Psoas muscle (tissue), 8 donors: ENCODE data around the gene ADM. TPM values are rescaled to one million over a fixed set of nuclear protein-coding genes. Genes with fewer than 3 reads are reported as not detected.
"Not testable (repeated sequence)": the region's sequence is repeated elsewhere in the genome, so short reads cannot be mapped to it uniquely, and the experiment has no call there.

Experiments used
- ATAC-seq, 4 donors: fragments of 200-7000 bp; cut with Tn5 transposase; one replicate each; pipeline ENCODE4 v1.9.1; 2020; ENCODE audit warnings: moderate library complexity in 3 of 4, mild to moderate bottlenecking in 2 of 4
- DNase-seq, 2 donors: peaks; one replicate each; pipeline ENCODE4 v3.0.0-alpha.2; 2020
- H3K27ac ChIP-seq: fragments of 200-600 bp; one replicate; pipeline ENCODE4 v1.8.0; 2022
- H3K27me3 ChIP-seq, 3 donors: fragments of 200-600 bp in 1 of 3; one replicate each; pipeline versions ENCODE4 v1.6.1 to v1.8.0; 2013 to 2022; ENCODE audit warnings: low read length in 2 of 3, mild to moderate bottlenecking in 2 of 3, moderate library complexity in 1 of 3; ENCODE audit not compliant: insufficient read depth in 3 of 3
- H3K36me3 ChIP-seq, 2 donors: fragments of 200-600 bp in 1 of 2; one replicate each; pipeline versions ENCODE4 v1.6.1 to v1.8.0; 2013 to 2022; ENCODE audit warnings: low read depth in 1 of 2, mild to moderate bottlenecking in 1 of 2, moderate library complexity in 1 of 2; ENCODE audit not compliant: insufficient read depth in 1 of 2
- H3K4me1 ChIP-seq: fragments of 200-600 bp; one replicate; pipeline ENCODE4 v1.8.0; 2022
- H3K4me3 ChIP-seq: fragments of 200-600 bp; one replicate; pipeline ENCODE4 v1.8.0; 2022; ENCODE audit warnings: mild to moderate bottlenecking
- H3K9me3 ChIP-seq: fragments of 200-600 bp; one replicate; pipeline ENCODE4 v1.8.0; 2022
- WGBS, 3 donors: extraction: QIAGEN DNeasy Blood & Tissue Kit; methylation state at CpG; one replicate each; pipeline versions ENCODE4 v1.1.6 to v1.1.7; 2013; 5-methylcytosine and 5-hydroxymethylcytosine counted together
- intact Hi-C, 2 donors: fragments of 100-400 bp; cut with DNase I; formaldehyde crosslinking; loops; one replicate each; pipeline versions ENCODE4 v1.11.0 to v1.14.2; 2022
- polyA plus RNA-seq, 3 donors: library from polyadenylated mRNA; stranded (reverse); fragments of 200-250 nt; gene quantifications; one replicate each; pipeline ENCODE4 v1.2.3, GENCODE V29; 2013
- total RNA-seq, 4 donors: library from RNA; stranded (reverse); fragmentation: NEBNext Ultra II Directional in 2 of 4; extraction: Animal tissue kit (Norgen Biotek cat#: 25700) in 2 of 4; gene quantifications; one replicate each; pipeline versions ENCODE4 v1.2.1 to v1.2.4, GENCODE V29; 2021 to 2023
- TF ChIP-seq, protein P1 (sequence below): fragments of 200-600 bp; IDR thresholded peaks from one replicate; pipeline ENCODE4 v1.8.0; 2022; ENCODE audit warnings: antibody characterized with exemption
- donor health status: healthy with polysubstance abuse.
- donor health status: DM: no; HTN: no; CAD: no; lungs with moderate emphysema.
- donor health status: Bipolar disorder and iron deficiency.
- donor health status: healthy.
- donor health status: DM: yes; HTN: yes; CAD: no.
- donor health status: DM: no; HTN: no; CAD: no.
- donor health status: DM: no; HTN: no; CAD: no.
- donor health status: DM: yes; HTN: yes; CAD: no.

Gene ADM
- total and polyA plus RNA-seq, 7 donors: 11.7 to 73.3 (median 23.1) TPM

DNA sequence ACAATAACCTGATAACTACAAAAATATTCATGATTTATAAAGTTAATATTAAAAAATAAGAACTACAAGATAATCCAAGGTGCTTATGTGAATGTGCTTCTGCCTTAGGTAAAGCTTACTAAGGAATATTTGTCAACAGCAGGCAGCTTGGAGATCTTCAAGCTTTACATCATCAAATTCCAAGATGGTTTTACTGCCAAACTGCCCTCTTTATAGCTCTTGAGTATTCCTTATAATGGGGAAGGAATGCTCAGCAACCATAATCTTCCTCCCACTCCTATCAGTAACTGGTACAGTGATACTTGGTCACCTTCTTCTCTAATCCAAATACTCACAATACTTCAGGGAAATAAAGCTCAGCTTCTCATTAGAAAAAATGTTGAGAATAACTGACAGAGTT, 40.9 kb upstream of the ADM start:
- Histone ChIP-seq H3K4me3 (no peak overlapping the region), H3K27me3 (no peaks in the 10 kb centered on the region), H3K9me3 (no peaks in the 10 kb centered on the region), H3K36me3 (no peaks in the 10 kb centered on the region), H3K4me1 (no peaks in the 10 kb centered on the region), H3K27ac (no peak overlapping the region)
- TF ChIP-seq, protein P1, sequence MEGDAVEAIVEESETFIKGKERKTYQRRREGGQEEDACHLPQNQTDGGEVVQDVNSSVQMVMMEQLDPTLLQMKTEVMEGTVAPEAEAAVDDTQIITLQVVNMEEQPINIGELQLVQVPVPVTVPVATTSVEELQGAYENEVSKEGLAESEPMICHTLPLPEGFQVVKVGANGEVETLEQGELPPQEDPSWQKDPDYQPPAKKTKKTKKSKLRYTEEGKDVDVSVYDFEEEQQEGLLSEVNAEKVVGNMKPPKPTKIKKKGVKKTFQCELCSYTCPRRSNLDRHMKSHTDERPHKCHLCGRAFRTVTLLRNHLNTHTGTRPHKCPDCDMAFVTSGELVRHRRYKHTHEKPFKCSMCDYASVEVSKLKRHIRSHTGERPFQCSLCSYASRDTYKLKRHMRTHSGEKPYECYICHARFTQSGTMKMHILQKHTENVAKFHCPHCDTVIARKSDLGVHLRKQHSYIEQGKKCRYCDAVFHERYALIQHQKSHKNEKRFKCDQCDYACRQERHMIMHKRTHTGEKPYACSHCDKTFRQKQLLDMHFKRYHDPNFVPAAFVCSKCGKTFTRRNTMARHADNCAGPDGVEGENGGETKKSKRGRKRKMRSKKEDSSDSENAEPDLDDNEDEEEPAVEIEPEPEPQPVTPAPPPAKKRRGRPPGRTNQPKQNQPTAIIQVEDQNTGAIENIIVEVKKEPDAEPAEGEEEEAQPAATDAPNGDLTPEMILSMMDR: no peak
- DNase-seq (no peak), ATAC-seq (no peak)
- intact Hi-C loops: no loop called here

- H3K27me3 ChIP-seq, H3K4me1 ChIP-seq, ATAC-seq, H3K4me3 ChIP-seq, H3K36me3 ChIP-seq, intact Hi-C loops, DNase-seq, H3K27ac ChIP-seq, H3K9me3 ChIP-seq: not testable (repeated sequence)
- WGBS, 3 donors: 95 to 98% (median 98%) methylated on average over 3 of the region's 3 CpGs
Observed at GRCh38 chr11:10264716-10265115, 40.2 kb upstream of the ADM start.

DNA sequence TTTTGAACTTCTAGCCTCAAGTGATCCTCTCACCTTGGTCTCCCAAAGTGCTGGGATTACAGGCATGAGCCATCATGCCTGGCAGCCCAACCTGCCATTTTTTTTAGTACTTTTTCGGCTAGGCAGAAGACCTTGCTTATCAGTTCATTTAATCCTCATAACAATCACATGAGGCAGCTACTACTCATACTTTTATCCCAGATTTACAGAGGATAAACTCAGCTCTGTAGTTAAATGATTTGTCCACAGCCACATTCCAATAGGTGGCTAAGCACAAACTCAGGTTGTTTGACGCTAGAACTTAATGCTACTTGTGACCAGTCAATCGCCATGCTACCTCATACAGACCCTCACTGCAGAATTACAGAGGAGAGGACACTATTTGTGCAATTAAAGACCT, 38.9 kb upstream of the ADM start:
- ATAC-seq (no peak), DNase-seq (no peak)
- no peak overlapping the region for H3K4me3 ChIP-seq
- intact Hi-C loops: no loop called here
- no peaks in the 10 kb centered on the region for H3K36me3 ChIP-seq
- H3K9me3 ChIP-seq: no peaks in the 10 kb centered on the region
- no peaks in the 10 kb centered on the region for H3K27me3 ChIP-seq
- WGBS, 3 donors: 92 to 100% (median 96%) methylated on average over 3 of the region's 3 CpGs
- H3K27ac ChIP-seq: no peak overlapping the region
- H3K4me1 ChIP-seq: no peaks in the 10 kb centered on the region
- TF ChIP-seq, protein P1: no peak

DNA sequence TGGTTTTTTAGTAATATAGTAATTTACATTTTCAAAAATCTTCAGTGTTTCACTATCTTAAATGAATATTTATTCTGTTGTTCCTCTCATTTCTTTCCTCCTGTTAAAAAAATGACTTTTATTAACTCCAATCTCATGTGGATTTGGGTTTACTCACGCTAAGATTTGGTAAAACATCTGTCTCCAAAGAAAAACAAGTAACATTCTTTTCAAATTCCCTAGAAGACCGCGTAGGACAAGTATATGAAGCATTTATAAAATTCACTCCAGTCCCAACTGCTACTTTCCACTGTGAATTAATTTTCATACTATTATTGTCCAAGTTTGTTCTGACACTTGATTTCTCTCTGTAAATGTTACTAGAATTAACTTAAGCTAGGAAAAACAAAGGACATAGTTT, 37.1 kb upstream of the ADM start:
- intact Hi-C loops: no loop called here
- Histone ChIP-seq H3K4me3 (no peak overlapping the region), H3K9me3 (no peaks in the 10 kb centered on the region), H3K27ac (no peak overlapping the region), H3K27me3 (no peaks in the 10 kb centered on the region), H3K36me3 (no peaks in the 10 kb centered on the region), H3K4me1 (no peaks in the 10 kb centered on the region)
- TF ChIP-seq, protein P1: no peak
- 52 to 77% (median 59%) methylated on average over 3 of the region's 3 CpGs for WGBS, 3 donors
- no peak for DNase-seq
- no peak for ATAC-seq

- ATAC-seq: no peak
- no peak for DNase-seq
- H3K9me3 ChIP-seq: no peaks in the 10 kb centered on the region
- intact Hi-C loops: no loop called here
- peaks cover 2% of the 10 kb centered on the region for H3K4me1 ChIP-seq
- H3K27me3 ChIP-seq: no peaks in the 10 kb centered on the region
- TF ChIP-seq, protein P1: no peak
- WGBS, 3 donors: 66 to 89% (median 74%) methylated on average over 5 of the region's 5 CpGs
- no peaks in the 10 kb centered on the region for H3K36me3 ChIP-seq
- no peak overlapping the region for H3K27ac ChIP-seq
- no peak overlapping the region for H3K4me3 ChIP-seq
Observed at GRCh38 chr11:10268746-10269488, 36.0 kb upstream of the ADM start.
